IMR-90 (cell line): ENCODE results near the gene STK10. TPM values are rescaled to one million over a fixed set of nuclear protein-coding genes. Genes with fewer than 3 reads are reported as not detected.

ENCODE experiments used
- ATAC-seq: fragments of 200-7000 bp; cut with Tn5 transposase; 2 replicates; pipeline ENCODE4 v1.9.1; 2020; ENCODE audit warnings: low read depth, mild to moderate bottlenecking, moderate library complexity
- BruUV-seq: library from RNA; stranded (reverse); fragments of 400-500 nt; replicated peaks from 2 replicates; lab custom pipeline; 2021; lab: Mats Ljungman, UMichigan
- CTCF ChIA-PET: fragments of 300-600 bp; formaldehyde crosslinking; extraction: SDS; loops from one replicate; lab custom pipeline; 2021; ENCODE audit warnings: antibody characterized with exemption; lab: Yijun Ruan, JAX
- POLR2A ChIA-PET: fragments of 300-600 bp; sonication (Branson Sonifier 250); formaldehyde crosslinking; loops from one replicate; lab custom pipeline; 2022; ENCODE audit warnings: antibody characterized with exemption; ENCODE audit not compliant: unreplicated experiment; lab: Charles Lee
- DNase-seq: peaks from one replicate; pipeline ENCODE4 v3.0.0; 2013
- H2AFZ ChIP-seq: replicated peaks from 2 replicates; pipeline ENCODE3; 2013; ENCODE audit warnings: low read length, mild to moderate bottlenecking; ENCODE audit not compliant: poor library complexity
- H2AK5ac ChIP-seq: 2 replicates; pipeline ENCODE4 v1.6.1; 2013; ENCODE audit warnings: low read depth, low read length, inconsistent platforms
- H2AK9ac ChIP-seq: replicated peaks from 2 replicates; pipeline ENCODE3; 2013; ENCODE audit warnings: mild to moderate bottlenecking, low read depth, low read length, moderate library complexity; ENCODE audit not compliant: poor library complexity
- H2BK120ac ChIP-seq: 2 replicates; pipeline ENCODE4 v1.6.1; 2013; ENCODE audit warnings: low read depth, low read length, inconsistent platforms
- H2BK15ac ChIP-seq: 3 replicates; pipeline ENCODE4 v1.6.1; 2013; ENCODE audit warnings: low read depth, low read length, inconsistent platforms
- H2BK20ac ChIP-seq: 2 replicates; pipeline ENCODE4 v1.6.1; 2013; ENCODE audit warnings: low read depth, mild to moderate bottlenecking, inconsistent platforms, low read length, moderate library complexity
- H2BK5ac ChIP-seq: 2 replicates; pipeline ENCODE4 v1.6.1; 2013; ENCODE audit warnings: mild to moderate bottlenecking, low read depth, low read length, inconsistent platforms; ENCODE audit not compliant: poor library complexity, severe bottlenecking
- H3K14ac ChIP-seq: replicated peaks from 2 replicates; pipeline ENCODE4 v1.6.1; 2013; ENCODE audit warnings: low read depth, low read length, inconsistent platforms
- H3K18ac ChIP-seq: 2 replicates; pipeline ENCODE4 v1.6.1; 2013; ENCODE audit warnings: low read depth, low read length, control low read depth
- H3K23ac ChIP-seq: 2 replicates; pipeline ENCODE4 v1.6.1; 2013; ENCODE audit warnings: low read depth, low read length, inconsistent platforms
- H3K27ac ChIP-seq: 2 replicates; pipeline ENCODE4 v1.5.1; 2013; ENCODE audit warnings: mild to moderate bottlenecking, control low read depth, low read length; ENCODE audit not compliant: insufficient read depth
- H3K27me3 ChIP-seq: 2 replicates; pipeline ENCODE4 v1.6.1; 2013; ENCODE audit warnings: low read length; ENCODE audit not compliant: control insufficient read depth, insufficient read depth
- H3K36me3 ChIP-seq: 2 replicates; pipeline ENCODE4 v1.6.1; 2013; ENCODE audit warnings: low read length, mixed read lengths; ENCODE audit not compliant: control insufficient read depth, insufficient read depth
- H3K4ac ChIP-seq: 2 replicates; pipeline ENCODE4 v1.6.1; 2013; ENCODE audit warnings: low read depth, low read length, inconsistent platforms
- H3K4me1 ChIP-seq: 2 replicates; pipeline ENCODE4 v1.6.1; 2013; ENCODE audit warnings: low read length, mixed read lengths; ENCODE audit not compliant: control insufficient read depth, insufficient read depth
- H3K4me2 ChIP-seq: 2 replicates; pipeline ENCODE4 v1.6.1; 2013; ENCODE audit warnings: low read depth, mild to moderate bottlenecking, control low read depth, low read length, moderate library complexity
- H3K4me3 ChIP-seq: 2 replicates; pipeline ENCODE4 v1.5.1; 2013; ENCODE audit warnings: low read depth, mild to moderate bottlenecking, control low read depth, low read length, moderate library complexity; ENCODE audit not compliant: insufficient read depth
- H3K56ac ChIP-seq: 2 replicates; pipeline ENCODE4 v1.6.1; 2013; ENCODE audit warnings: low read length, inconsistent platforms; ENCODE audit not compliant: insufficient read depth; ENCODE audit errors: extremely low read depth
- H3K79me1 ChIP-seq, 2 experiments: 2 replicates each; pipeline ENCODE4 v1.6.1; 2013; ENCODE audit warnings: low read length in 2 of 2, inconsistent platforms in 1 of 2, low read depth in 1 of 2
- H3K9ac ChIP-seq: 2 replicates; pipeline ENCODE4 v1.6.1; 2013; ENCODE audit warnings: low read depth, low read length, control low read depth
- H3K9me1 ChIP-seq: 2 replicates; pipeline ENCODE4 v1.6.1; 2013; ENCODE audit warnings: low read length, inconsistent platforms; ENCODE audit not compliant: insufficient read depth
- H3K9me3 ChIP-seq: 2 replicates; pipeline ENCODE4 v1.6.1; 2013; ENCODE audit warnings: low read length; ENCODE audit not compliant: control insufficient read depth, insufficient read depth
- H4K20me1 ChIP-seq: 2 replicates; pipeline ENCODE4 v1.6.1; 2013; ENCODE audit warnings: low read length, inconsistent platforms; ENCODE audit not compliant: insufficient read depth
- H4K5ac ChIP-seq: 2 replicates; pipeline ENCODE4 v1.6.1; 2013; ENCODE audit warnings: mild to moderate bottlenecking, low read depth, low read length, control low read depth
- H4K8ac ChIP-seq, 2 experiments: 2 replicates each; pipeline ENCODE4 v1.6.1; 2013; ENCODE audit warnings: low read depth in 2 of 2, low read length in 2 of 2, control low read depth in 1 of 2, inconsistent platforms in 1 of 2
- H4K91ac ChIP-seq: 2 replicates; pipeline ENCODE4 v1.6.1; 2013; ENCODE audit warnings: low read depth, low read length, inconsistent platforms; ENCODE audit not compliant: insufficient read depth
- FOS ChIP-seq: fragments of 150-350 bp; IDR thresholded peaks from 2 replicates; pipeline ENCODE4 v1.6.1; 2016; ENCODE audit warnings: low read depth, low read length
- MAFK ChIP-seq: IDR thresholded peaks from 2 replicates; pipeline ENCODE4 v1.6.1; 2012; ENCODE audit warnings: low read depth, low read length, improper control_type of control experiment
- NFE2L2 ChIP-seq: fragments of 150-350 bp; IDR thresholded peaks from 2 replicates; pipeline ENCODE4 v1.6.1; 2016; ENCODE audit warnings: low read depth, mild to moderate bottlenecking, low read length
- WGBS, 2 experiments: methylation state at CpG; one replicate each; pipeline versions ENCODE4 v1.1.5 to v1.1.7; 2013; ENCODE audit warnings: missing lambda C conversion rate in 2 of 2; ENCODE audit not compliant: insufficient read length in 1 of 2; ENCODE audit errors: extremely low coverage in 2 of 2; 5-methylcytosine and 5-hydroxymethylcytosine counted together
- dilution Hi-C: fragments of 300-500 bp; cut with HindIII; formaldehyde crosslinking; loops from one replicate; pipeline ENCODE4 v1.14.3; 2018; ENCODE audit warnings: low sequenced_read_pairs; ENCODE audit not compliant: unreplicated experiment
- in situ Hi-C: fragments of 300-500 bp; cut with MboI; formaldehyde crosslinking; loops from 3 replicates; pipeline ENCODE4 v1.14.3; 2019; ENCODE audit warnings: low sequenced_read_pairs, inconsistent platforms, mixed read lengths
- intact Hi-C: fragments of 100-400 bp; cut with micrococcal nuclease; formaldehyde crosslinking; loops from 2 replicates; pipeline ENCODE4 v1.10.0; 2022
- polyA plus RNA-seq, 3 experiments: library from polyadenylated mRNA; depleted of rRNA; stranded (reverse); fragments of >200 nt; gene quantifications; 2 replicates each; pipeline ENCODE4 v1.2.3, GENCODE V29; 2012; ENCODE audit warnings: low replicate concordance in 1 of 3
- total RNA-seq: library from RNA; depleted of rRNA; stranded (reverse); fragments of >200 nt; gene quantifications from 2 replicates; pipeline ENCODE4 v1.2.3, GENCODE V29; 2012

STK10 gene
- total and polyA plus RNA-seq, 2 of the 4 experiments (the other 2 are of a cell fraction): 15.4 to 18.5 TPM

- no peak overlapping the region for H3K9ac ChIP-seq
- H4K8ac ChIP-seq: no peak overlapping the region
- no peak for ATAC-seq
- no peak overlapping the region for H4K5ac ChIP-seq
- H2BK20ac ChIP-seq: no peak overlapping the region
- no peak overlapping the region for H3K27ac ChIP-seq
- TF ChIP-seq FOS: no peak
- no peak for TF ChIP-seq NFE2L2
- TF ChIP-seq MAFK: no peak
- no peak overlapping the region for H4K91ac ChIP-seq
- no peak overlapping the region for H2BK120ac ChIP-seq
- WGBS, 2 experiments: no CpG with 5 or more reads among the region's 6 CpGs
- no TSS peak for BruUV-seq
- no peaks in the 10 kb centered on the region for H3K79me1 ChIP-seq
- H2AK5ac ChIP-seq: no peak overlapping the region
- no peak overlapping the region for H2AFZ ChIP-seq
- no peaks in the 10 kb centered on the region for H4K20me1 ChIP-seq
- no peaks in the 10 kb centered on the region for H3K27me3 ChIP-seq
- in situ Hi-C loops: no loop called here
- no peak for DNase-seq
- H2AK9ac ChIP-seq: no peak overlapping the region
- H3K56ac ChIP-seq: no peak overlapping the region
- H3K4ac ChIP-seq: no peak overlapping the region
- no peak overlapping the region for H3K18ac ChIP-seq
- H2BK5ac ChIP-seq: no peak overlapping the region
- H3K9me1 ChIP-seq: 0 out of 2 replicates have a peak, but pooled peaks cover 3% of the 10 kb centered on the region
- no peak overlapping the region for H3K23ac ChIP-seq
- H2BK15ac ChIP-seq: no peak overlapping the region
- ChIA-PET CTCF (interaction anchor here (0.9 kb wide), 1 partner anchor 130 kb away, joined by 3 read pairs; the partner anchor contains the start of gene STK10), POLR2A (no interaction called here)
- no peaks in the 10 kb centered on the region for H3K4me1 ChIP-seq
- H3K4me3 ChIP-seq: no peak overlapping the region
- intact Hi-C loops: no loop called here
- H3K36me3 ChIP-seq: peaks cover 36% of the 10 kb centered on the region
- no peak overlapping the region for H3K14ac ChIP-seq
- H3K4me2 ChIP-seq: no peak overlapping the region
- H3K9me3 ChIP-seq: no peaks in the 10 kb centered on the region
- dilution Hi-C loops: no loop called here
Measured at GRCh38 chr5:172058088-172058487, 129.9 kb downstream of the STK10 start.
